WTC11 (cell line): ENCODE results near the gene NIFK. TPM values are rescaled to one million over a fixed set of nuclear protein-coding genes. Genes with fewer than 3 reads are reported as not detected.

Experiments used
- ATAC-seq: fragments of 200-7000 bp; cut with Tn5 transposase; 2 replicates; pipeline ENCODE4 v1.10.0; 2021; ENCODE audit warnings: mild to moderate bottlenecking, moderate library complexity
- CTCF ChIA-PET: fragments of 300-600 bp; sonication (Branson Sonifier 250); formaldehyde crosslinking; loops from one replicate; lab custom pipeline; 2021; ENCODE audit warnings: antibody characterized with exemption; lab: Charles Lee
- POLR2A ChIA-PET: fragments of 350-600 bp; sonication (Branson Sonifier 250); formaldehyde crosslinking; loops from one replicate; lab custom pipeline; 2021; ENCODE audit warnings: antibody characterized with exemption; lab: Charles Lee
- DNase-seq: peaks from one replicate; pipeline ENCODE4 v3.0.0; 2021; ENCODE audit warnings: low spot score
- H3K27ac Mint-ChIP-seq: 2 replicates; pipeline ENCODE4 v1.8.0; 2021; ENCODE audit warnings: mixed read lengths
- H3K27me3 Mint-ChIP-seq: 2 replicates; pipeline ENCODE4 v1.8.0; 2021; ENCODE audit warnings: low read depth, mild to moderate bottlenecking, moderate library complexity, mixed read lengths
- H3K36me3 Mint-ChIP-seq: 2 replicates; pipeline ENCODE4 v1.8.0; 2021; ENCODE audit warnings: mixed read lengths
- H3K4me1 Mint-ChIP-seq: 2 replicates; pipeline ENCODE4 v1.8.0; 2022; ENCODE audit warnings: mixed read lengths
- H3K4me3 Mint-ChIP-seq: 2 replicates; pipeline ENCODE4 v1.8.0; 2021; ENCODE audit warnings: mild to moderate bottlenecking, moderate library complexity, mixed read lengths
- H3K9me3 Mint-ChIP-seq: 2 replicates; pipeline ENCODE4 v1.8.0; 2021; ENCODE audit warnings: mixed read lengths
- ARID4B ChIP-seq: sonication (generic); formaldehyde crosslinking; IDR thresholded peaks from 2 replicates; pipeline ENCODE4 v1.8.0; 2023; ENCODE audit warnings: missing genetic modification reagents, mild to moderate bottlenecking, borderline replicate concordance
- ATF1 ChIP-seq: sonication (generic); formaldehyde crosslinking; IDR thresholded peaks from 2 replicates; pipeline ENCODE4 v1.8.1; 2023; ENCODE audit warnings: mild to moderate bottlenecking, moderate library complexity, missing genetic modification reagents
- ATF2 ChIP-seq: sonication (generic); formaldehyde crosslinking; IDR thresholded peaks from 2 replicates; pipeline ENCODE4 v1.8.1; 2022; ENCODE audit warnings: low read depth, missing genetic modification reagents, borderline replicate concordance
- ELF4 ChIP-seq: sonication (generic); formaldehyde crosslinking; IDR thresholded peaks from 2 replicates; pipeline ENCODE4 v1.8.1; 2022; ENCODE audit warnings: low read depth, mild to moderate bottlenecking, moderate library complexity, missing genetic modification reagents
- IRF2 ChIP-seq: sonication (generic); formaldehyde crosslinking; IDR thresholded peaks from 2 replicates; pipeline ENCODE4 v1.8.0; 2022; ENCODE audit warnings: low read depth, missing genetic modification reagents, borderline replicate concordance
- MAX ChIP-seq: sonication (generic); formaldehyde crosslinking; IDR thresholded peaks from 2 replicates; pipeline ENCODE4 v1.8.0; 2022; ENCODE audit warnings: mild to moderate bottlenecking, missing genetic modification reagents
- MLX ChIP-seq: sonication (generic); formaldehyde crosslinking; IDR thresholded peaks from 2 replicates; pipeline ENCODE4 v1.8.1; 2023; ENCODE audit warnings: mild to moderate bottlenecking, missing genetic modification reagents, moderate library complexity
- NFATC4 ChIP-seq: fragments of 250-450 bp; sonication (Bioruptor Pico); IDR thresholded peaks from 2 replicates; pipeline ENCODE4 v1.9.0; 2021; ENCODE audit warnings: mild to moderate bottlenecking
- NR2C2 ChIP-seq: sonication (generic); formaldehyde crosslinking; IDR thresholded peaks from 2 replicates; pipeline ENCODE4 v1.8.0; 2022; ENCODE audit warnings: mild to moderate bottlenecking, missing genetic modification reagents
- NR3C1 ChIP-seq: sonication (generic); formaldehyde crosslinking; conservative IDR thresholded peaks from 2 replicates; pipeline ENCODE4 v1.8.1; 2023; ENCODE audit warnings: low read depth, mild to moderate bottlenecking, missing genetic modification reagents
- PRDM15 ChIP-seq: sonication (generic); formaldehyde crosslinking; IDR thresholded peaks from 2 replicates; pipeline ENCODE4 v1.8.0; 2022; ENCODE audit warnings: missing genetic modification reagents
- RELA ChIP-seq: sonication (generic); formaldehyde crosslinking; IDR thresholded peaks from 2 replicates; pipeline ENCODE4 v1.8.1; 2022; ENCODE audit warnings: missing genetic modification reagents, mild to moderate bottlenecking, borderline replicate concordance
- TCF7 ChIP-seq: sonication (generic); formaldehyde crosslinking; IDR thresholded peaks from 2 replicates; pipeline ENCODE4 v1.8.0; 2022; ENCODE audit warnings: mild to moderate bottlenecking, low read depth, missing genetic modification reagents, moderate library complexity
- TEAD1 ChIP-seq: sonication (generic); formaldehyde crosslinking; IDR thresholded peaks from 2 replicates; pipeline ENCODE4 v1.8.0; 2022; ENCODE audit warnings: mild to moderate bottlenecking, missing genetic modification reagents
- USF1 ChIP-seq: sonication (generic); formaldehyde crosslinking; IDR thresholded peaks from 2 replicates; pipeline ENCODE4 v1.8.0; 2022; ENCODE audit warnings: mild to moderate bottlenecking, missing genetic modification reagents
- ZNF121 ChIP-seq: sonication (generic); formaldehyde crosslinking; IDR thresholded peaks from 2 replicates; pipeline ENCODE4 v1.8.0; 2023; ENCODE audit warnings: missing genetic modification reagents
- ZNF281 ChIP-seq: sonication (generic); formaldehyde crosslinking; IDR thresholded peaks from 2 replicates; pipeline ENCODE4 v1.8.0; 2023; ENCODE audit warnings: mild to moderate bottlenecking, missing genetic modification reagents
- total RNA-seq: library from RNA; stranded (reverse); gene quantifications from 3 replicates; pipeline ENCODE4 v1.2.3, GENCODE V29; 2021

NIFK gene
- total RNA-seq, 1 experiment from 2014 or later, result 91.3 TPM

- Mint-ChIP-seq H3K4me1 (peaks cover 11% of the 10 kb centered on the region), H3K4me3 (no peak overlapping the region), H3K9me3 (no peaks in the 10 kb centered on the region), H3K36me3 (no peaks in the 10 kb centered on the region), H3K27me3 (no peaks in the 10 kb centered on the region; the same call in 1 of the 2 replicates), H3K27ac (no peak overlapping the region)
- ChIA-PET CTCF (no interaction called here), POLR2A (interaction anchor here (0.6 kb wide), 1 partner anchor 9 kb away, joined by 4 read pairs; no protein-coding TSS in a partner anchor)
- DNase-seq, result no peak
- TF ChIP-seq IRF2 (CRISPR knock-in tag), result no peak
- TF ChIP-seq ZNF121, result peak; percentile 71; the same call in 1 of the 2 replicates
- ATAC-seq, result no peak
Measured at GRCh38 chr2:121777699-121778058, 41.0 kb upstream of the NIFK start.

- Mint-ChIP-seq H3K27me3 (no peaks in the 10 kb centered on the region; the same call in 1 of the 2 replicates), H3K4me1 (peaks cover 14% of the 10 kb centered on the region), H3K27ac (peak overlapping the region; percentile 58; the same call in 1 of the 2 replicates), H3K4me3 (no peak overlapping the region), H3K36me3 (no peaks in the 10 kb centered on the region), H3K9me3 (no peaks in the 10 kb centered on the region)
- no peak for TF ChIP-seq TCF7 (CRISPR knock-in tag)
- TF ChIP-seq ELF4 (CRISPR knock-in tag), result no peak
- no peak for TF ChIP-seq RELA (CRISPR knock-in tag)
- TF ChIP-seq NFATC4 (CRISPR knock-in tag), result no peak
- no peak for TF ChIP-seq NR3C1 (CRISPR knock-in tag)
- no peak for TF ChIP-seq ZNF281
- TF ChIP-seq MLX, result no peak
- no peak for TF ChIP-seq TEAD1 (CRISPR knock-in tag)
- ChIA-PET POLR2A (no interaction called here), CTCF (no interaction called here)
- no peak for DNase-seq
- ATAC-seq, result no peak
Measured at GRCh38 chr2:121776885-121777698, 40.4 kb upstream of the NIFK start.

GRCh38 chr2:121776361-121776760, 39.7 kb upstream of the NIFK start:
- Mint-ChIP-seq H3K27ac (no peak overlapping the region), H3K36me3 (no peaks in the 10 kb centered on the region), H3K4me1 (peaks cover 16% of the 10 kb centered on the region), H3K4me3 (no peak overlapping the region), H3K9me3 (no peaks in the 10 kb centered on the region), H3K27me3 (no peaks in the 10 kb centered on the region; the same call in 1 of the 2 replicates)
- ATAC-seq, result no peak
- POLR2A ChIA-PET, result no interaction called here
- CTCF ChIA-PET, result no interaction called here
- no peak for DNase-seq
- TF ChIP-seq NFATC4 (CRISPR knock-in tag), result no peak
- TF ChIP-seq ATF1 (CRISPR knock-in tag), result no peak
- no peak for TF ChIP-seq MAX (CRISPR knock-in tag)
- no peak for TF ChIP-seq USF1 (CRISPR knock-in tag)
- TF ChIP-seq NR2C2 (CRISPR knock-in tag), result no peak
- TF ChIP-seq ARID4B (CRISPR knock-in tag), result no peak
- no peak for TF ChIP-seq ATF2
- no peak for TF ChIP-seq PRDM15
